H9 (cell line): ENCODE results near the gene PLXND1. TPM values are rescaled to one million over a fixed set of nuclear protein-coding genes. Genes with fewer than 3 reads are reported as not detected.

Experiments used
- DNase-seq: peaks from one replicate; pipeline ENCODE4 v3.0.0-alpha.2; 2017
- H2AFZ ChIP-seq: one replicate; pipeline ENCODE4 v1.6.1; 2013; ENCODE audit warnings: mild to moderate bottlenecking, low read length, control low read depth, moderate library complexity
- H2AK5ac ChIP-seq: 2 replicates; pipeline ENCODE4 v1.6.1; 2013; ENCODE audit warnings: low read length, control low read depth, mixed read lengths; ENCODE audit not compliant: insufficient read length
- H2BK120ac ChIP-seq: one replicate; pipeline ENCODE4 v1.6.1; 2013; ENCODE audit warnings: low read depth, mild to moderate bottlenecking, low read length, control low read depth, inconsistent platforms; ENCODE audit not compliant: poor library complexity, severe bottlenecking
- H2BK12ac ChIP-seq: 2 replicates; pipeline ENCODE4 v1.6.1; 2013; ENCODE audit warnings: low read length, control low read depth, mixed read lengths, low read depth; ENCODE audit not compliant: insufficient read length
- H2BK15ac ChIP-seq: 2 replicates; pipeline ENCODE4 v1.6.1; 2013; ENCODE audit warnings: low read depth, low read length, control low read depth
- H2BK20ac ChIP-seq: one replicate; pipeline ENCODE4 v1.6.1; 2013; ENCODE audit warnings: low read depth, mild to moderate bottlenecking, low read length, control low read depth, inconsistent platforms; ENCODE audit not compliant: poor library complexity, severe bottlenecking
- H2BK5ac ChIP-seq: 2 replicates; pipeline ENCODE4 v1.6.1; 2013; ENCODE audit warnings: low read length, control low read depth, mixed read lengths; ENCODE audit not compliant: insufficient read length
- H3K14ac ChIP-seq: 2 replicates; pipeline ENCODE4 v1.6.1; 2013; ENCODE audit warnings: low read length, control low read depth; ENCODE audit not compliant: insufficient read depth
- H3K18ac ChIP-seq: 2 replicates; pipeline ENCODE4 v1.6.1; 2013; ENCODE audit warnings: low read depth, mild to moderate bottlenecking, mixed read lengths, low read length, control low read depth; ENCODE audit not compliant: insufficient read length
- H3K23ac ChIP-seq: 2 replicates; pipeline ENCODE4 v1.6.1; 2013; ENCODE audit warnings: low read length, control low read depth, mixed read lengths, low read depth; ENCODE audit not compliant: insufficient read length
- H3K23me2 ChIP-seq: 2 replicates; pipeline ENCODE4 v1.6.1; 2013; ENCODE audit warnings: low read depth, mild to moderate bottlenecking, mixed read lengths, low read length, control low read depth; ENCODE audit not compliant: insufficient read length, poor library complexity, severe bottlenecking
- H3K27ac ChIP-seq: 2 replicates; pipeline ENCODE4 v1.5.1; 2013; ENCODE audit warnings: low read length, control low read depth, mixed read lengths, low read depth; ENCODE audit not compliant: insufficient read length
- H3K27me3 ChIP-seq: 2 replicates; pipeline ENCODE4 v1.6.1; 2013; ENCODE audit warnings: low read length, control low read depth, inconsistent platforms; ENCODE audit not compliant: insufficient read depth
- H3K4ac ChIP-seq: 2 replicates; pipeline ENCODE4 v1.6.1; 2013; ENCODE audit warnings: low read depth, mild to moderate bottlenecking, control low read depth, inconsistent platforms, low read length, moderate library complexity
- H3K4me1 ChIP-seq: 2 replicates; pipeline ENCODE4 v1.6.1; 2013; ENCODE audit warnings: low read length, control low read depth, inconsistent platforms; ENCODE audit not compliant: insufficient read depth
- H3K4me2 ChIP-seq: 2 replicates; pipeline ENCODE4 v1.6.1; 2013; ENCODE audit warnings: low read length, control low read depth, mixed read lengths; ENCODE audit not compliant: insufficient read length, insufficient read depth
- H3K56ac ChIP-seq: 2 replicates; pipeline ENCODE4 v1.6.1; 2013; ENCODE audit warnings: low read depth, mild to moderate bottlenecking, mixed read lengths, low read length, control low read depth; ENCODE audit not compliant: insufficient read length
- H3K79me1 ChIP-seq: 2 replicates; pipeline ENCODE4 v1.6.1; 2013; ENCODE audit warnings: low read depth, mild to moderate bottlenecking, moderate library complexity, low read length, control low read depth, inconsistent platforms; ENCODE audit not compliant: insufficient read depth, poor library complexity, severe bottlenecking
- H3K79me2 ChIP-seq: 2 replicates; pipeline ENCODE4 v1.6.1; 2013; ENCODE audit warnings: low read length, control low read depth, inconsistent platforms; ENCODE audit not compliant: insufficient read depth
- H3K9ac ChIP-seq: 2 replicates; pipeline ENCODE4 v1.6.1; 2013; ENCODE audit warnings: low read length, control low read depth, mixed read lengths; ENCODE audit not compliant: insufficient read length; ENCODE audit errors: extremely low read depth
- H3K9me3 ChIP-seq: one replicate; pipeline ENCODE4 v1.6.1; 2013; ENCODE audit warnings: low read depth, low read length, inconsistent platforms; ENCODE audit not compliant: control insufficient read depth
- H3T11ph ChIP-seq: one replicate; pipeline ENCODE4 v1.6.1; 2013; ENCODE audit warnings: mild to moderate bottlenecking, low read length, control low read depth, inconsistent platforms
- H4K20me1 ChIP-seq: one replicate; pipeline ENCODE4 v1.6.1; 2013; ENCODE audit not compliant: control insufficient read depth, insufficient read length, insufficient read depth
- H4K5ac ChIP-seq: 2 replicates; pipeline ENCODE4 v1.6.1; 2013; ENCODE audit warnings: low read depth, mild to moderate bottlenecking, mixed read lengths, low read length, control low read depth; ENCODE audit not compliant: insufficient read length
- H4K8ac ChIP-seq: replicated peaks from 2 replicates; pipeline ENCODE4 v1.6.1; 2013; ENCODE audit warnings: low read length, control low read depth, mixed read lengths, low read depth; ENCODE audit not compliant: insufficient read length
- H4K91ac ChIP-seq: 2 replicates; pipeline ENCODE4 v1.6.1; 2013; ENCODE audit warnings: low read depth, mild to moderate bottlenecking, moderate library complexity, mixed read lengths, low read length, control low read depth; ENCODE audit not compliant: insufficient read length
- H3K27ac Mint-ChIP-seq, 3 experiments: 2 replicates in 2 of 3; 3 replicates in 1 of 3; pipeline ENCODE4 v1.8.0; 2020 to 2021; ENCODE audit warnings: mixed read lengths in 3 of 3, mild to moderate bottlenecking in 1 of 3, moderate library complexity in 1 of 3
- H3K27me3 Mint-ChIP-seq: 2 replicates; pipeline ENCODE4 v1.8.0; 2021; ENCODE audit warnings: low read depth, mild to moderate bottlenecking, moderate library complexity, mixed read lengths
- H3K36me3 Mint-ChIP-seq, 3 experiments: 2 replicates in 2 of 3; 3 replicates in 1 of 3; pipeline ENCODE4 v1.8.0; 2020 to 2021; ENCODE audit warnings: low read depth in 3 of 3, mixed read lengths in 3 of 3; ENCODE audit not compliant: insufficient read depth in 1 of 3
- H3K4me1 Mint-ChIP-seq, 2 experiments: 2 replicates each; pipeline ENCODE4 v1.8.0; 2020; ENCODE audit warnings: mixed read lengths in 2 of 2
- H3K4me3 Mint-ChIP-seq, 2 experiments: 2 replicates in 1 of 2; 3 replicates in 1 of 2; pipeline ENCODE4 v1.8.0; 2020 to 2021; ENCODE audit warnings: mild to moderate bottlenecking in 2 of 2, mixed read lengths in 2 of 2, moderate library complexity in 1 of 2
- H3K9me3 Mint-ChIP-seq, 2 experiments: 2 replicates in 1 of 2; 3 replicates in 1 of 2; pipeline ENCODE4 v1.8.0; 2020; ENCODE audit warnings: mild to moderate bottlenecking in 2 of 2, mixed read lengths in 2 of 2, moderate library complexity in 1 of 2
- WGBS: extraction: QIAGEN DNeasy Blood & Tissue Kit; methylation state at CpG from one replicate; pipeline ENCODE4 v1.1.7; 2013; ENCODE audit warnings: missing lambda C conversion rate, low lambda C conversion rate, mixed read lengths; ENCODE audit not compliant: insufficient read length; ENCODE audit errors: extremely low coverage; 5-methylcytosine and 5-hydroxymethylcytosine counted together
- total RNA-seq: library from RNA; stranded (reverse); gene quantifications from 2 replicates; pipeline ENCODE4 v1.2.1, GENCODE V29; 2021
- TF ChIP-seq, protein P1 (sequence below): fragments of 200-600 bp; sonication (generic); conservative IDR thresholded peaks from 3 replicates; pipeline ENCODE4 v1.8.0; 2021; ENCODE audit warnings: antibody characterized with exemption, mild to moderate bottlenecking

Gene PLXND1
- total RNA-seq, 1 experiment from 2014 or later: 50.9 TPM

DNA sequence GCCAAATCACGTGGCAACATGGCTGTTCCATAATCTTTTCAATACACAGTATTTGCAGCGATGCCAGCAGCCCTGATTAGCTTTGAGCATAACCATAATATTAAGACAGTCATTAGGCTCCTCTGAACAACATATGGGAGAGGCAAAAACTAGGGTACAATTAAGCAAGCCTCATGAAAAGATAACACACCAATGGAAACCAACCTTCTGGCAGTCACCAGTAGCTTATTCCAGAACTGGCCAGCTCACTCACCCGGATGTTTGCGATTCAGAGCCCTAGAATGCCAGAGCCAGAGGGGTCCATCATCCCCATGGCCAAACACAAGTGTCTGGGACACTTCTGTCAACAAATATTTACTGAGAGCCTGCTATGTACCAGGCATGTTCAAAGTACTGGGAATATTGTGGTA is 48.8 kb upstream of the PLXND1 start:
- no peak for DNase-seq
- no peak overlapping the region for H3K14ac ChIP-seq
- no peak overlapping the region for H2AFZ ChIP-seq
- H2BK20ac ChIP-seq: no peak overlapping the region
- no peaks in the 10 kb centered on the region for H3K23me2 ChIP-seq
- no peaks in the 10 kb centered on the region for H3K79me1 ChIP-seq
- H3K4me3 Mint-ChIP-seq: no peak overlapping the region
- peaks cover 2 to 8% (median 8%) of the 10 kb centered on the region in 3 experiments; a peak in 5 of 7 replicates for H3K36me3 Mint-ChIP-seq
- H3K4me1 ChIP-seq: peaks cover 2% of the 10 kb centered on the region; the same call in 1 of the 2 replicates
- H3K9me3 ChIP-seq: no peaks in the 10 kb centered on the region
- H3K27ac Mint-ChIP-seq: no peak overlapping the region
- no peak overlapping the region for H2BK15ac ChIP-seq
- peaks cover 36 to 41% of the 10 kb centered on the region in 2 experiments for H3K4me1 Mint-ChIP-seq
- H2AK5ac ChIP-seq: no peak overlapping the region
- no peak overlapping the region for H3K27ac ChIP-seq
- no peak overlapping the region for H3K4ac ChIP-seq
- no peaks in the 10 kb centered on the region for H3K9me3 Mint-ChIP-seq
- no peak overlapping the region for H2BK5ac ChIP-seq
- H4K91ac ChIP-seq: no peak overlapping the region
- no peak overlapping the region for H3K23ac ChIP-seq
- TF ChIP-seq, protein P1, sequence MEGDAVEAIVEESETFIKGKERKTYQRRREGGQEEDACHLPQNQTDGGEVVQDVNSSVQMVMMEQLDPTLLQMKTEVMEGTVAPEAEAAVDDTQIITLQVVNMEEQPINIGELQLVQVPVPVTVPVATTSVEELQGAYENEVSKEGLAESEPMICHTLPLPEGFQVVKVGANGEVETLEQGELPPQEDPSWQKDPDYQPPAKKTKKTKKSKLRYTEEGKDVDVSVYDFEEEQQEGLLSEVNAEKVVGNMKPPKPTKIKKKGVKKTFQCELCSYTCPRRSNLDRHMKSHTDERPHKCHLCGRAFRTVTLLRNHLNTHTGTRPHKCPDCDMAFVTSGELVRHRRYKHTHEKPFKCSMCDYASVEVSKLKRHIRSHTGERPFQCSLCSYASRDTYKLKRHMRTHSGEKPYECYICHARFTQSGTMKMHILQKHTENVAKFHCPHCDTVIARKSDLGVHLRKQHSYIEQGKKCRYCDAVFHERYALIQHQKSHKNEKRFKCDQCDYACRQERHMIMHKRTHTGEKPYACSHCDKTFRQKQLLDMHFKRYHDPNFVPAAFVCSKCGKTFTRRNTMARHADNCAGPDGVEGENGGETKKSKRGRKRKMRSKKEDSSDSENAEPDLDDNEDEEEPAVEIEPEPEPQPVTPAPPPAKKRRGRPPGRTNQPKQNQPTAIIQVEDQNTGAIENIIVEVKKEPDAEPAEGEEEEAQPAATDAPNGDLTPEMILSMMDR: no peak
- H3K27me3 Mint-ChIP-seq: no peaks in the 10 kb centered on the region
- H3K79me2 ChIP-seq: no peaks in the 10 kb centered on the region
- H3K56ac ChIP-seq: no peak overlapping the region
- no CpG with 5 or more reads among the region's 4 CpGs for WGBS
- no peaks in the 10 kb centered on the region for H4K20me1 ChIP-seq
- H2BK120ac ChIP-seq: no peak overlapping the region
- H3K4me2 ChIP-seq: no peak overlapping the region
- H4K8ac ChIP-seq: no peak overlapping the region
- no peaks in the 10 kb centered on the region for H3K27me3 ChIP-seq
- no peak overlapping the region for H4K5ac ChIP-seq
- H3K9ac ChIP-seq: no peak overlapping the region
- H3T11ph ChIP-seq: no peak overlapping the region
- H2BK12ac ChIP-seq: no peak overlapping the region
- no peak overlapping the region for H3K18ac ChIP-seq
